Activated naive CD4-positive, alpha-beta T cell treated with anti-CD3 and anti-CD28 coated beads for 36 hours (primary cell): ENCODE measurements around the gene SLC11A2. TPM values are rescaled to one million over a fixed set of nuclear protein-coding genes. Genes with fewer than 3 reads are reported as not detected.

Source experiments
- CTCF ChIA-PET: fragments of 350-600 bp; sonication (Branson Sonifier 250); formaldehyde crosslinking; loops from one replicate; lab custom pipeline; 2021; ENCODE audit warnings: antibody characterized with exemption; lab: Charles Lee
- DNase-seq: peaks from one replicate; pipeline ENCODE4 v3.0.0-alpha.2; 2020
- H3K27ac Mint-ChIP-seq: one replicate; pipeline ENCODE4 v1.8.0; 2021; ENCODE audit warnings: mild to moderate bottlenecking, mixed read lengths
- H3K27me3 Mint-ChIP-seq: one replicate; pipeline ENCODE4 v1.8.0; 2021; ENCODE audit warnings: low read depth, mixed read lengths
- H3K36me3 Mint-ChIP-seq: one replicate; pipeline ENCODE4 v1.8.0; 2021; ENCODE audit warnings: low read depth, mixed read lengths
- H3K4me1 Mint-ChIP-seq: one replicate; pipeline ENCODE4 v1.8.0; 2021; ENCODE audit warnings: low read depth, mixed read lengths
- H3K4me3 Mint-ChIP-seq: one replicate; pipeline ENCODE4 v1.8.0; 2021; ENCODE audit warnings: mild to moderate bottlenecking, moderate library complexity, mixed read lengths
- H3K9me3 Mint-ChIP-seq: one replicate; pipeline ENCODE4 v1.8.0; 2021; ENCODE audit warnings: mixed read lengths
- intact Hi-C: fragments of 100-400 bp; cut with micrococcal nuclease; formaldehyde crosslinking; loops from one replicate; pipeline ENCODE4 v1.15.1; 2023
- total RNA-seq, 2 experiments: library from RNA; stranded (reverse); gene quantifications; one replicate each; pipeline ENCODE4 v1.2.3, GENCODE V29; 2021

SLC11A2 gene
- total RNA-seq, 2 experiments from 2014 or later: 18.6 to 27.0 TPM

DNA sequence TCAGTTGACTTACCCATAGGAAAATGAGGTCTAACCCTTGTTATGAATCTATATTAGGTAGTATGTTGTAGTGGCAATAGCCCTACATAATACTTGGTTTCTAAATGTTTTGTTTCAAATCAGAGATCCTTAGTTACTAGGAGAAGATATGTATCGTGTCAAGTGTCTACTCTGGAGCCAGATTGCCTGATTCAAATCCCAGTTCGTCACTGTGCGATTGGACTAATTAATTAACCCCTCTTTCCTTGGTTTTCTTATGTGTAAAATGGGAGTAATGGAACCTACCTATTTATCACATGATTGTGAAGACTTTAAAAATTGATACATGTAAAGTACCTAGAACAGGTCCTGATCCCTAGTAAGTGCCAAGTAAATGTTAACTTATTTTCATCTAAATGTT is 23.3 kb upstream of the SLC11A2 start:
- no peak for DNase-seq
- H3K27me3 Mint-ChIP-seq: no peaks in the 10 kb centered on the region
- H3K4me1 Mint-ChIP-seq: peaks cover 34% of the 10 kb centered on the region
- H3K36me3 Mint-ChIP-seq: peaks cover 24% of the 10 kb centered on the region
- intact Hi-C loops: loop anchor here (2.0 to 5.0 kb wide), 2 partner anchors 197 to 278 kb away; no protein-coding TSS in a partner anchor
- H3K27ac Mint-ChIP-seq: peak overlapping the region; percentile 93
- no peaks in the 10 kb centered on the region for H3K9me3 Mint-ChIP-seq
- CTCF ChIA-PET: interaction anchor here (0.9 to 1.2 kb wide), 5 partner anchors 12 to 291 kb away, joined by 3 to 5 read pairs (median 3); no protein-coding TSS in a partner anchor
- H3K4me3 Mint-ChIP-seq: peak overlapping the region; percentile 93

DNA sequence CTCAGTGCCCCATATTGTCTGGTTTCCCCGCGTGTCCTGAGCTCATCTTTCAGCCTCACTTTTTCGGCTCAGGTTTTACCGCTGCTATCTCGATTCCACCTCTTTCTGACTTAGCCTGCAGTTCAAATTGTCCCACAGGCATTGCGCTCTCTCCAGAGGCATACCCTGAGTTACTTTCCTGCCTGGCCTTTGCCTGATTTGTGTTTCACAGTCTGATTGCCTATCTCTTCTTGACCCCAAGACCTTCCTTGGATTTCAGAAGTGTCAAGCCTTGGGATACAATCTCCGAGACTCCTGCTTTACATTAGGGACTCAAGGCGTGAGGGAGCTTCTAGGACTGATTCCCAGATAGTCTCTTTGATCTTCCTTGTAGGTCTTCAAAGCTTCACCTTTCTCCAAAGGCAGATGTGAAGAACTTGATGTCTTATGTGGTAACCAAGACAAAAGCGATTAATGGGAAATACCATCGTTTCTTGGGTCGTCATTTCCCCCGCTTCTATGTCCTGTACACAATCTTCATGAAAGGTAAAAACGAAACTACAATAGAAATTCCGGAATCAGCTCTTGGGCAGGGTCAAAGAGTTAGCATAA is 22.6 kb upstream of the SLC11A2 start:
- Mint-ChIP-seq H3K27me3 (no peaks in the 10 kb centered on the region), H3K4me1 (peaks cover 34% of the 10 kb centered on the region)

DNA sequence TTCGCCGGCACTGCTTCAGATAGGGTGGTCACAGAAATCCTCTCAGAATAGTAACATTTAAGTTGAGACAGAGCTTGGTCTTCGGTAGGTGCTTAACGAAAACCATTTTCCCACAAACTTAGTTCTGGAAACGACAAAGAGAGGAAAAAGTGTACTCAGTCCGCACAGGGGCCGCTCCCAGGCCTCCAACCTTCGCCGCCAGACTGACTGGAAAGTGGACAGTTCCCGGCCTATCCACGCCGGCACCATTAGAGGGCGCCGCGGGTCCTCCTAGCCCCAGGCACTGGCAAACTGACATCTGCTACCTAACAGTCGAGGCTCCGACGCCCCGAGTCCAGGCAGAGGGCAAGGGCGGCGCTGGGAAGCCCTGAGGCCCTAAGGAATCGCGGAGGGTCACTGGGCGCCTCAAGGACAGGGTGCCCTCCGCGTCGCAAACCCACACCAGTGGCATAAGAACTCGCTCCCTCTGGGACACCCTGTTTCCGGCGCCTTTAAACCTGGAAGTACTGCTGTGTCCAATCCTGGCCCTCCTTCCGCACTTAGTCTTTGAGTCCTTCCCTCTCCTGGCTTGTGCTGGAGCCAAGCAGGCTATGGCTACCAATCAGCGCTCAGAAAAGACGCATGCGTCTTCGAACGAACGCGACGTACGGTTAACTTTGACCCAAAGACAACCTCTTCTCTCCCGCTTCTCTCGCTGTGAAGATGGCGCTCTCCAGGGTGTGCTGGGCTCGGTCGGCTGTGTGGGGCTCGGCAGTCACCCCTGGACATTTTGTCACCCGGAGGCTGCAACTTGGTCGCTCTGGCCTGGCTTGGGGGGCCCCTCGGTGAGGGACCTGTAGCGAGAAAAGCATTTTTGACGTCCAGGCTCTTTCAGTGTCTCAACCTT is 21.7 kb upstream of the SLC11A2 start, which contains the start of gene LETMD1:
Gene LETMD1, plus strand, starts transcription at position 673 of the 886 bp plus-strand sequence. Its CDS starts 30 bp downstream, at position 703.
- Mint-ChIP-seq H3K36me3 (peaks cover 17% of the 10 kb centered on the region), H3K4me1 (peaks cover 34% of the 10 kb centered on the region), H3K4me3 (peak within 1 kb of the TSS; percentile 93), H3K27ac (peak within 1 kb of the TSS; percentile 93), H3K27me3 (no peaks in the 10 kb centered on the region), H3K9me3 (no peaks in the 10 kb centered on the region)
- CTCF ChIA-PET: interaction anchor here (0.7 to 2.4 kb wide), 5 partner anchors 8 to 294 kb away, joined by 3 to 8 read pairs (median 3); partner anchors contain the start of gene POU6F1
- intact Hi-C loops: loop anchor here (1.0 to 5.0 kb wide), 10 partner anchors 23 to 293 kb away; partner anchors contain the start of genes CSRNP2, DAZAP2, POU6F1 and TFCP2
- peak; percentile 95 for DNase-seq

More for the DNA sequence above, 22.6 kb upstream of the SLC11A2 start:
- peak overlapping the region; percentile 93 for H3K27ac Mint-ChIP-seq
- H3K36me3 Mint-ChIP-seq: peaks cover 20% of the 10 kb centered on the region
- intact Hi-C loops: loop anchor here (1.0 to 5.0 kb wide), 8 partner anchors 23 to 279 kb away; partner anchors contain the start of genes CSRNP2, DAZAP2, POU6F1 and TFCP2
- peak overlapping the region; percentile 93 for H3K4me3 Mint-ChIP-seq
- H3K9me3 Mint-ChIP-seq: no peaks in the 10 kb centered on the region
- DNase-seq: no peak
- CTCF ChIA-PET: interaction anchor here (1.0 to 2.4 kb wide), 4 partner anchors 12 to 204 kb away, joined by 3 to 8 read pairs (median 3); partner anchors contain the start of gene POU6F1

DNA sequence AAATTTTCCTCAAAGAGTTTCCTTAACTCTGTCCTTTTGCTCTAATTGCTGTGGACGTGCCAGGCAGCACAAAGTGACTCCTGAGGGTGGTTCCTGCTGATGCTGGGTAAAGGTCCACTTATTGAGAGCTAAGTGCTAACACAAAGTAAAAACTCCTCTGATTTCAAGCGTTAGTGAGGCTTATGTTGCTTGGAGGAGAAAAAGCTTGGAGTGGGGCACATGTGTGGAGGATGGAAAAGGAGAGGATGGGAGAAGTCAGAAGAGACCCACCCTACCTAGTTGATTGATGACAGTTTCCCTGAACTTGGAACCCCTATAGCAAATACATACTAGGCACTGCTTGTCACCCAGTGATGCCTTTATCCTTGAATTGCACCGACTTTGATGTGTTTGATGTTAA is 10.1 kb upstream of the SLC11A2 start:
- Mint-ChIP-seq H3K27ac (no peak overlapping the region), H3K36me3 (no peaks in the 10 kb centered on the region)
- CTCF ChIA-PET: no interaction called here

DNA sequence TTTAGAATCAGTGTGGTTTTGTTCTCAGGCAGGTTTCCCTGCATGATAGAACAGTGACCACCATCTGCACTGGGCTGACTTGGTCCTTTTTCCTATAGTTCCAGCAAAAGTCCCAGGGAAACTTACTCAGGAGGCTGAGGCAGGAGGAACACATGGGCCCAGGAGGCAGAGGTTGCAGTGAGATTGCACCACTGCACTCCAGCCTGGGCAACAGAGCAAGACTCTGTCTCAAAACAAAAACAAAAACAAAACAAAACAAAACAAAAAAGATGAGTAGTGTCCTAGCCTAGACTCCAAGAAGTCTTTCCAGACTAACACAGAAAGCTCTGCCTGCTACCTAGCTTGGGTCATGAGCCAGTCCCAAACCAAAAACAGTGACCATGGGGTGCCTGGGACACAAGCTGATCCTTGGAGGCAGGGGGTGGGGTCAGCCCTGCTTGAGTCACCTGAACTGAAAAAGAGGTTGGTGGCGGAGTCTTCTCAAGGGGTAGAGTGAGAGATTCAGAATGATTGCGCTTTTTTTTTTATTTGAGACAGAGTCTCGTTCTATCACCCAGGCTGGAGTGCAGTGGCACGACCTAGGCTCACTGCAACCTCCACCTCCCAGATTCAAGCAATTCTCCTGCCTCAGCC is 7.4 kb upstream of the SLC11A2 start:
- Mint-ChIP-seq H3K27ac (no peak overlapping the region), H3K9me3 (no peaks in the 10 kb centered on the region), H3K4me1 (peaks cover 2% of the 10 kb centered on the region), H3K36me3 (no peaks in the 10 kb centered on the region), H3K4me3 (no peak overlapping the region), H3K27me3 (no peaks in the 10 kb centered on the region)
- intact Hi-C loops: no loop called here
- CTCF ChIA-PET: interaction anchor here (0.6 kb wide), 1 partner anchor 32 kb away, joined by 3 read pairs; no protein-coding TSS in a partner anchor
- no peak for DNase-seq

More for the DNA sequence above, 10.1 kb upstream of the SLC11A2 start:
- H3K4me3 Mint-ChIP-seq: no peak overlapping the region
- H3K4me1 Mint-ChIP-seq: no peaks in the 10 kb centered on the region
- intact Hi-C loops: no loop called here
- H3K9me3 Mint-ChIP-seq: no peaks in the 10 kb centered on the region
- no peak for DNase-seq
- no peaks in the 10 kb centered on the region for H3K27me3 Mint-ChIP-seq

- no peaks in the 10 kb centered on the region for H3K27me3 Mint-ChIP-seq
- no peak overlapping the region for H3K27ac Mint-ChIP-seq
- CTCF ChIA-PET: interaction anchor here (0.7 kb wide), 1 partner anchor 15 kb away, joined by 5 read pairs; no protein-coding TSS in a partner anchor
- intact Hi-C loops: no loop called here
- peaks cover 4% of the 10 kb centered on the region for H3K4me1 Mint-ChIP-seq
- H3K4me3 Mint-ChIP-seq: no peak overlapping the region
- no peaks in the 10 kb centered on the region for H3K36me3 Mint-ChIP-seq
- H3K9me3 Mint-ChIP-seq: no peaks in the 10 kb centered on the region
- no peak for DNase-seq
Observed at GRCh38 chr12:51033048-51033447, 6.9 kb upstream of the SLC11A2 start.

GRCh38 chr12:51028813-51029150 is 2.6 kb upstream of the SLC11A2 start:
- CTCF ChIA-PET: interaction anchor here (0.6 to 5.6 kb wide), 11 partner anchors 15 to 264 kb away, joined by 3 to 56 read pairs (median 6); partner anchors contain the start of gene ATF1
- no peak for DNase-seq
- Mint-ChIP-seq H3K4me1 (peaks cover 33% of the 10 kb centered on the region), H3K36me3 (no peaks in the 10 kb centered on the region), H3K27me3 (no peaks in the 10 kb centered on the region), H3K9me3 (no peaks in the 10 kb centered on the region), H3K27ac (no peak overlapping the region), H3K4me3 (no peak overlapping the region)
- intact Hi-C loops: loop anchor here (1.0 to 10.0 kb wide), 6 partner anchors 75 to 944 kb away; partner anchors contain the start of gene DIP2B

DNA sequence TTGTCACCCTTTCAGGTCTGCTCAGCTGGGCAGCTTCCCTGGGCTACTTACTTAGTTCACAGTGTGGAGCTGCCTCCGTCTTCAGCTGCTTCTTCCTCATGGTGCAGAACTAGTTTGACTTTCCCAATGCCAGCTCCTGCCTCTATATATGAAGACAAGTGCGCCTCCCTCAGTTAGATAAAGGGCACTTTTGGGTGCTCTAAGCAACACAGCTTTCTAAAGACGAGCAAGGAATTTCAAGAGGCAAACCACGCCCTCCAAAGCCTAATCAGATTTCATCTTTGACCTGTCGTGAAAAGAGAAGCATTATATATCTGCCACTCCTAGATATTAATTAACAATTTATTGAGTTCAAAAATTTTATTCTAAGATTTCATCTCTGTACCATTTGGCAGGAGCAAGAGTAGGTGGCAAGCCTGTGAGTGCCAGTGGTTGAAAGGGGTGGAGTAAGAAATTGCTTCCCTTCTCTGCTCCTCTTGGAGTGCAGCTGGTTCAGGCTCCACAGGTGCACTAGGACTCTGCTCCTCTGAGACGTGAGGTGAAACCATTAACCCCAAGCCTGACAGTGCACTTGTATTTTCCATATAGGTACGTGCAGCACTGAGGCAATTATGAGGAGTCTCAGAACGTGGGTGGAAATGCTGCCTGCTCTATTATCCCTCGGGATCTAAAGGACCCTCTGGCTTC is 2.1 kb upstream of the SLC11A2 start:
- CTCF ChIA-PET: interaction anchor here (0.8 to 5.6 kb wide), 20 partner anchors 12 to 562 kb away, joined by 3 to 56 read pairs (median 4); partner anchors contain the start of gene ATF1
- Mint-ChIP-seq H3K36me3 (no peaks in the 10 kb centered on the region), H3K27me3 (no peaks in the 10 kb centered on the region), H3K4me3 (peak overlapping the region; percentile 85), H3K9me3 (no peaks in the 10 kb centered on the region), H3K27ac (no peak overlapping the region), H3K4me1 (peaks cover 38% of the 10 kb centered on the region)
- intact Hi-C loops: loop anchor here (1.0 to 10.0 kb wide), 6 partner anchors 75 to 944 kb away; partner anchors contain the start of gene DIP2B
- peak; percentile 59 for DNase-seq

DNA sequence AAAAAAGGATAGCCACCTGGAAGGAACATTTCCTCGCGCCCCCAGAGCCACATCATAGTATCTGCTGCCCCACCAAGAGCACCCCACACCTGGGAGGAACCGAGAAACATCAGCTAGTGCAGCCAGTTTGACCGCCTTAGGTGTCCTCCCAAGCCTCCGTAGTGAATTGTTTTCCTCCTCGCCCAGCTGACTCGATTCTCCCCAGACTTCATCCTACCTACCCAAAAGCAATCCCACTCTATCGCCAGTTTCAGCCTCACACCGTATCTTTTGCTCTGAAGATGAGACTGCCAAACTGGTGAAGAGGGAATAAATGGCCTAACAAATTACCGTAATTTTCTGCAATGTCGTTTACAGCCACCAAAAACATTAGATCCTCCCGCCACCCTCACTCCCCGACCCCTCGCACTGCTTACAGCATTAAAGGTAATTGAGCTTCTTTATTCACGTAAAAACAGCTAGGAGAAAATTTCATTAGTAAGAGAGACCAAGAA is 1.2 kb upstream of the SLC11A2 start:
- H3K27ac Mint-ChIP-seq: peak overlapping the region; percentile 93
- peak overlapping the region; percentile 85 for H3K4me3 Mint-ChIP-seq
- CTCF ChIA-PET: interaction anchor here (0.6 to 5.6 kb wide), 20 partner anchors 11 to 905 kb away, joined by 3 to 56 read pairs (median 4); partner anchors contain the start of gene ATF1
- no peaks in the 10 kb centered on the region for H3K9me3 Mint-ChIP-seq
- no peaks in the 10 kb centered on the region for H3K36me3 Mint-ChIP-seq
- intact Hi-C loops: loop anchor here (5.0 to 10.0 kb wide), 3 partner anchors 403 to 945 kb away; no protein-coding TSS in a partner anchor
- peaks cover 43% of the 10 kb centered on the region for H3K4me1 Mint-ChIP-seq
- H3K27me3 Mint-ChIP-seq: no peaks in the 10 kb centered on the region
- no peak for DNase-seq

GRCh38 chr12:51025338-51025835 is 797 bp downstream of the SLC11A2 start:
- H3K4me1 Mint-ChIP-seq: peaks cover 61% of the 10 kb centered on the region
- intact Hi-C loops: loop anchor here (1.0 to 10.0 kb wide), 13 partner anchors 16 to 947 kb away; partner anchors contain the start of genes ATF1, CSRNP2 and LETMD1
- no peaks in the 10 kb centered on the region for H3K27me3 Mint-ChIP-seq
- no peaks in the 10 kb centered on the region for H3K9me3 Mint-ChIP-seq
- H3K27ac Mint-ChIP-seq: peak overlapping the region; percentile 93
- DNase-seq: no peak
- peak overlapping the region; percentile 85 for H3K4me3 Mint-ChIP-seq
- H3K36me3 Mint-ChIP-seq: no peaks in the 10 kb centered on the region
- CTCF ChIA-PET: interaction anchor here (1.4 to 5.6 kb wide), 4 partner anchors 38 to 261 kb away, joined by 3 to 56 read pairs (median 37); partner anchors contain the start of gene ATF1
